LNCAP (cell line): ENCODE measurements around the gene ERVW-1.

Experiments
- CTCF ChIP-seq: fragments of 450-650 bp; IDR thresholded peaks from 2 replicates; pipeline ENCODE4 v1.5.1; 2017; ENCODE audit warnings: mild to moderate bottlenecking

ERVW-1 gene

GRCh38 chr7:92504563-92504962 is 26.8 kb upstream of the ERVW-1 start:
- TF ChIP-seq CTCF: no peak

GRCh38 chr7:92503767-92504166 is 26.0 kb upstream of the ERVW-1 start:
- TF ChIP-seq CTCF: no peak

GRCh38 chr7:92498557-92498956 is 20.8 kb upstream of the ERVW-1 start:
- TF ChIP-seq CTCF: no peak

GRCh38 chr7:92496876-92497275 is 19.1 kb upstream of the ERVW-1 start:
- TF ChIP-seq CTCF: no peak

GRCh38 chr7:92489634-92490033 is 11.9 kb upstream of the ERVW-1 start:
- TF ChIP-seq CTCF: no peak

GRCh38 chr7:92487804-92488203 is 10.1 kb upstream of the ERVW-1 start:
- no peak for TF ChIP-seq CTCF

- no peak for TF ChIP-seq CTCF
These were observed 8.2 kb upstream of the ERVW-1 start for GRCh38 chr7:92485974-92486373.

GRCh38 chr7:92485267-92485892 is 7.6 kb upstream of the ERVW-1 start:
- TF ChIP-seq CTCF: no peak
